Erythroblast (primary cell): ENCODE measurements around the gene UQCC5.

Experiments
- DNase-seq, 2 experiments: peaks; one replicate each; lab custom pipeline; 2025; lab: John Stamatoyannopoulos, UW
- GATA1 ChIP-seq: IDR thresholded peaks from 2 replicates; pipeline ENCODE4 v1.6.1; 2011; ENCODE audit warnings: low read depth, mild to moderate bottlenecking, control low read depth, low read length, moderate library complexity
- POLR2A ChIP-seq: IDR thresholded peaks from 2 replicates; pipeline ENCODE4 v1.6.1; 2011; ENCODE audit warnings: mild to moderate bottlenecking, low read length

The UQCC5 gene

GRCh38 chr3:52495777-52496602, 40.4 kb upstream of the UQCC5 start:
- TF ChIP-seq POLR2A = no peak
- no peak for TF ChIP-seq GATA1
- DNase-seq = no peak

GRCh38 chr3:52498137-52499054, 38.0 kb upstream of the UQCC5 start:
- no peak for DNase-seq
- no peak for TF ChIP-seq POLR2A
- no peak for TF ChIP-seq GATA1

DNA sequence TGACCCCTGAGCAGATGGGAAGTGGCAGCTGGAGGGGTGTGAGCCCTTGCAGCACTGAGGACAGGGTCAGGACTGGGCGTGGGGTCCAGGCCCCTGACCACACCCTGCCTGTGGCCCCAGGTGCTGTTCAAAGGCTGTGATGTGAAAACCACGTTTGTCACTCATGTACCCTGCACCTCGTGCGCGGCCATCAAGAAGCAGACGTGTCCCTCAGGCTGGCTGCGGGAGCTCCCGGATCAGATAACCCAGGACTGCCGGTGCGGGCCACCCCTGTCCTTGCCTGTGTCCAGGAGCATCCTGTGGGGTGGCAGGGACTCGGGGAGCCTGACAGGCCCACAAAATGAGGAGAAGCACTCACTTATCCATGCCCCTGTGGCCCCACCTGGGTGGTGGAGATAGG, 35.4 kb upstream of the UQCC5 start:
- TF ChIP-seq POLR2A (no peak), GATA1 (no peak)

DNA sequence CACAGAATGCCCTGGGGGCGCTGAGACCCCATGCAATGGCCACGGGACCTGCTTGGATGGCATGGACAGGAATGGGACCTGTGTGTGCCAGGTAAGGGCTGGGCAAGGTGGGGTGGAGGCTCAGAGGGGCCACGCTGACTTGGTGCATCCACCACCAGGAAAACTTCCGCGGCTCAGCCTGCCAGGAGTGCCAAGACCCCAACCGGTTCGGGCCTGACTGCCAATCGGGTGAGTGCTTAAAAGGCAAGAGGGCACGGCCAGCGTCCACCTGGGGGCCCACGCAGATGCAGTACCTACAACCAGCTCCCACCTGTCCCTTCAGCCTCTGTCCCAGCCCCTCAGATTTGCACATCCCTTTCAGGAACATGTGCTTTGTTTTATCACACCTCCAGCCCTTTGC, 34.4 kb upstream of the UQCC5 start:
- TF ChIP-seq GATA1 = no peak
- TF ChIP-seq POLR2A = no peak
- no peak for DNase-seq

More for the DNA sequence above, 35.4 kb upstream of the UQCC5 start:
- no peak for DNase-seq

GRCh38 chr3:52502808-52503350, 33.5 kb upstream of the UQCC5 start:
- TF ChIP-seq POLR2A (no peak), GATA1 (no peak)
- no peak for DNase-seq

GRCh38 chr3:52503788-52504424, 32.5 kb upstream of the UQCC5 start:
- TF ChIP-seq GATA1 (no peak), POLR2A (no peak)
- DNase-seq = no peak

GRCh38 chr3:52504977-52505376, 31.4 kb upstream of the UQCC5 start:
- DNase-seq = no peak
- TF ChIP-seq GATA1 (no peak), POLR2A (no peak)

DNA sequence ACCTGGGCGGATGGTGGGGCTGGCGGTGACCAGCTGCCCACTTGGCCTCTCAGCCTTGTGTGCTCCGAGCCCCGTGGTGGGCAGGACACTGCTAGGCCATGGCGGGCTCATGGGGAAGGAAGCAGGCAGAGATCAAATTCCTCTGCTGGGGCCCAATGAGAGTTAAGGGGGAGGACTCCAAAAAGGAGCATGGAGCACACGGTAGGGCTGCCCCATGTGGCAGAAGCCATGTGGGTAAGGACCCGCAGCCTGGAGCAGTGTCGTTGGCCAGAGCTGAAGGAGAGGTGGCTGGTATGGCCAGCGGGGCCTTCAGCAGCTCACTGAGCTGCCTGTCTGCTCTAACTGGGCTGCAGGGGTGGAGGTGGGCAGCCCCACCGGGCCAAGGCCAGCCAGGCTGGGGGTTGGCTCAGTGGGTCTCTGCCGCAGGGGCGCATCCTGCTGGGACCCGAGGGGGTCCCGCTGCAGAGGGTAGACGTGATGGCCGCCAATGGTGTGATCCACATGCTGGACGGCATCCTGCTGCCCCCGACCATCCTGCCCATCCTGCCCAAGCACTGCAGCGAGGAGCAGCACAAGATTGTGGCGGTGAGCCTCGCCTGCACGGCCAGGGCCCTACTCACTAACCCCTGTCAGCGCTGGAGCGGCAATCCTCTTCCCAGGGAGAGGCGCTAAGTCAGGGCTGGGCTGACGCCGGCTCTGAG, 30.0 kb upstream of the UQCC5 start:
- no peak for DNase-seq
- TF ChIP-seq GATA1 = no peak

DNA sequence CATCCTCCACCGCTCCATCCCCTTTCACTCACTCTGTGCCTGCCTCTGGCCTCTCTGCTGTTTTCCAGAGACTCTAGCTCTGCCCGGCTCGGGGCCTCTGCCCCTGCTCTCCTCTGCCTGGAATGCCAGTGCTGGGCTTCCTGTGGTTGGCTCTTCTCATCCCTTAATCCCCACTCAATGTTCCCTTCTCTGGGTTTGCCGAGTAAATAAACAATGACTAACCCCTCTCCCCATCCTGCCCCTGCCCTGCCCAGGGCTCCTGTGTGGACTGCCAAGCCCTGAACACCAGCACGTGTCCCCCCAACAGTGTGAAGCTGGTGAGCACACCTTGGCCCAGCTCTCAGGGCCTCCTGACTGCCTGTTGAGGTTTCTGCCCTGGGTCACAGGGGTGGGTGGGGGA, 29.0 kb upstream of the UQCC5 start:
- TF ChIP-seq GATA1 (no peak), POLR2A (no peak)
- no peak for DNase-seq

GRCh38 chr3:52509753-52510328, 26.6 kb upstream of the UQCC5 start:
- no peak for TF ChIP-seq GATA1
- TF ChIP-seq POLR2A = no peak

GRCh38 chr3:52511509-52511908, 24.9 kb upstream of the UQCC5 start:
- DNase-seq = no peak

More at GRCh38 chr3:52509753-52510328, 26.6 kb upstream of the UQCC5 start:
- no peak for DNase-seq

GRCh38 chr3:52512105-52512504, 24.3 kb upstream of the UQCC5 start:
- no peak for DNase-seq
- no peak for TF ChIP-seq GATA1
- TF ChIP-seq POLR2A = no peak

More at GRCh38 chr3:52511509-52511908, 24.9 kb upstream of the UQCC5 start:
- TF ChIP-seq POLR2A (no peak), GATA1 (no peak)
